ENCODE data around the gene MS4A8.

GRCh38 chr11:60701469-60701818 lies 2.0 kb downstream of the MS4A8 start:
- TF ChIP-seq CTCF (IDR thresholded peaks at IDR 0.05; ENCODE audit: poor library complexity) (no peak), EZH2 (IDR thresholded peaks at IDR 0.05; ENCODE audit: borderline replicate concordance) (no peak)
